GM18909 (cell line): ENCODE measurements around the gene SLC7A10.

Source experiments
- ATAC-seq: cut with Tn5 transposase; IDR thresholded peaks from one replicate; pipeline ENCODE4 v1.9.1; 2021; ENCODE audit warnings: mild to moderate bottlenecking; ENCODE audit not compliant: unreplicated experiment, poor library complexity

Gene SLC7A10

DNA sequence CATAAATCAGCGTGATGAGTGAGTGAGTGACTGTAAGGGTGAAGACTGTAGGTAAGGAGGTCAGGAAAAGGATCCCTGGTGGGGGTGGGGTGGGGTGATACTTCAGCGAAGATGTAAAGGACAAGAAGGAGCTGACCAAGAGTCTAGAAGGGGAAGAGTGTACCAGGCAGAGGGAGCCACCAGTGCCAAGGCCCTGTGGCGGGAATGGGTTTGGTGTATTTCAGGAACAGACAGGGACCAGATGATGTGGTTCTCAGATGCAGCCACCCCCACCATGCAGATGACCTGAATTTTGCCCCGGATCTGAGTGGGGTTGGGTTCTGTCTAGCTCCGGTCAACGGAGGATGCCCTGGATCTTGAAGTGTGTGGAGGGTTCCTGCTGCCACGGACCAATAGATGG is 30.1 kb upstream of the SLC7A10 start:
- ATAC-seq, result no peak

DNA sequence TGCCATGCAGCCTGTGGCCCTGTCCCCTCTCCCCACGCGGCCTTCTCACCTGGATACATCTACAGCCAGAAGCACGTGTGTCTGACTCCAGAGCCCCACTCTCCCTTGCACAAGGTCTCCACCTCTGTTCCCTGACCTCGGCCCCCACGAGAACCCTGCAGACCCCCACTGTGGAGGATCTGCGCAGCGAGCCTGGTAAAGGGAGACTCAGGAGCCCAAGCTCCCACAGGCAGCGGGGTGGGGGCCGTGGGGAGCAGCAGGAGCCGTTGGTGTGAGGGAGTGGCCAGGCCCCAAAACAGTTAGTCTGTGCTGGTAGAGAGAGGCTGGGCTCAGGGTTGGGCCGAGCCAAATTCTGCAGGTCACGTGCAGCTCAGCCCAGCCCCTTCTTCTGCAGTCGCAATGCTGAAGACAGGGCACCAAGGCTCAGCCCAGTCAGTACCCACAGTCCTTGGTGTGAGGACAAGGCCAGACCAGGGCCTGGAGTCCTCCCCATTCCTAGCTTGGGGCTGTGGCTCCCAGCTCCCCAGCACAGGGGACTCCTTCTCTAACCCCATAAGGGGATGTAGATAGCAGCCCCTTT is 28.7 kb upstream of the SLC7A10 start:
- ATAC-seq, result no peak

DNA sequence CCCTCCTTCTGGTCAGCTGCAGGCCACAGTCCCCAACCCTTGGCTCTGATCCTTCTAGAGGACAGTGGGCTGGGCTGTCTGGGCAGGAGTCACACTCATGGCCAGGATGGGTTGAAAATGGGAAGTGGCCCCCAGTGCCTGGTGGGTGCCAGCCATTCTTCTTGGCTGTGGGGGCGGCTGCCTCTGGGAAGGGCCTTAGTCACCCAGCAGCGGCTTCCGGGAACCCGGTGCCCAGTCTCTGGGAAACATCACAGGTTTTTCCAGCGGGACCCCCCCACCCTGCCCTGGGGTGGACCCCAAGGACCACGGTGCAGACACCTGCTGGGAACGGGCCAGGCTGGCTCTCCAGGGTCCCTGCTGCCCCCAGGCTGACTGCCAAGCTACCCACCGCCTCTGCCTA is 27.3 kb upstream of the SLC7A10 start:
- no peak for ATAC-seq

DNA sequence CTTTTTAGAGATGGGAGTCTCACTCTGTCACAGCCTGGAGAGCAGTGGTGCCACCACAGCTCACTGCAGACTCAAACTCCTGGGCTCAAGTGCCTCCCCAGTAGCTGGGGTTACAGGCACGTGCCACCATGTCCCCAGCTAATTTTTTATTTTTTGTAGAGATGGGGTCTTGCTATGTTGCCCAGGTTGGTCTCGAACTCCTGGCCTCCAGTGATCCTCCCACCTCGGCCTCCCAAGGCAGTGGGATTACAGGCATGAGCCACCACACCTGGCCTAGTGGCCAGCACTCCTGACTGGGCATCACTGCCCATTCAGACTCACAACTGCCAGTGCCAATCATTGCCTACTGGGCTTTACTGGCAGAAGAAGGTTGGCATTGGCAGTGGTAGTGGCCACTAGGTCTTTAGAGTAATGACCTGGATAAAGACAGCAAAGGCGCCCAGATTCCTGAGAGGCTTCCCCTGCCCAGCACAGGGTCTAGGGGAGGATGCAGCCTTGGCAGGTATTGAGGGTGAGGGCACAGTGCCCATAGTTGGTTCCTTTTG is 26.8 kb upstream of the SLC7A10 start:
- no peak for ATAC-seq

DNA sequence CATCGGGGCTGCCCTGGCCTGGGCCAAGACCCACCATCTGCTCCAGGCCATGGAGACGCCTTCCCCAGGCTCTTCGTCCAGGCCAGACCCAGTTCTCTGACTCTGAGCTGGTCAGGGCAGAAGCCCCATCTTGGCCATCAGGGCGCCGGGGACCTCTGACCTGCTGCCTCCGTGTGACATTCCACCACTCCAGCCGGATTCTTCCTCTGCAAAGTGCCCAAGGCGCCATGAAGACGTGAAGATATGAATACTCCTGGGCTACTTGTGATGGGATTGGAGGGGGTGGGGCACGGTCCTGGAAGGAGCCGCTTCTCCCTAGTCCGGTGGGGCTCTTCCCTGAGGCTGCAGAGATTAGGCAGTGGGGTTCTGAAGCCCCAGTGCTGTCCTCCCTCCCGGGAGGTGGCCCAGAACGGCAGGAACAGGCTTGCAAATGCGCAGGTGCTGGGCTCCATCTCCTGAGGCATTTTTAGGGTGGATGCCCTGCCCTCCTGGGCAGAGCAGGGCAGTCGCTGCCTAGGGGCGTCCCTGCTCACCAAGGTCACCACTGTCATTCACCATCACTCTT is 26.0 kb upstream of the SLC7A10 start:
- ATAC-seq, result no peak

DNA sequence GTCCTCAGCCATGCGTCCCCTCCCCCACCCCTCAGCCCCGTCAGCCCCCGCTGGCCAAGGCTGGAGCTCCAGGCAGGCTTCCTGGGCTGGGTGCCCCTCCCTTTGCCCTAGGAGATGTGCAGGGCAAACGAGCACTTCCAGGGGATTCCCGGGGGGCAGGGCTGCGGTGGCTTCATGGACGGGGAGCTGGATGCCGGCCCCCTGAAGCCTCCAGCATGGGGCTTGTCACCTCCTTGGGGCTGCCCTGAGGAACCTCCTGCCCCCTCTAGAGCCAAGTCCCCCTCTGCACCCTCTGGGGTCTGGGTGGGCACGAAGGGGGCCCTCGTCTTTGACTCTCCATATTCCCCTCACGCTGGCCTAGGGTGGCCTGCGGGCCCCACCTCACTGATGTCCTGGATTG is 25.4 kb upstream of the SLC7A10 start:
- ATAC-seq, result no peak

DNA sequence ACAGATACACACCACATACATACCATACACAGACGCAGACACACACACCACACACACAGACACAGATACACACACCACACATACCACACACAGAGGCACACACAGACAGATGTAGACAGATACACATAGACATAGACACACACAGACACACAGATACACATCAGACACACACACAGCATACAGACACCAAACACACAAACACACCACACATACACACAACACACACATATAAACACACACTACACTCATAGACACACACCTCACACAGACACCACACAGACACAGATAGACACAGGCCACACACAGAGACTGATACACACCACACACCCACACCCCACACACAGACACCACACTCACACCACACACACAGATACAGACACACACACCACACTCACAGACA is 24.9 kb upstream of the SLC7A10 start:
- ATAC-seq, result no peak

GRCh38 chr19:33249740-33250366 is 24.2 kb upstream of the SLC7A10 start:
- no peak for ATAC-seq

DNA sequence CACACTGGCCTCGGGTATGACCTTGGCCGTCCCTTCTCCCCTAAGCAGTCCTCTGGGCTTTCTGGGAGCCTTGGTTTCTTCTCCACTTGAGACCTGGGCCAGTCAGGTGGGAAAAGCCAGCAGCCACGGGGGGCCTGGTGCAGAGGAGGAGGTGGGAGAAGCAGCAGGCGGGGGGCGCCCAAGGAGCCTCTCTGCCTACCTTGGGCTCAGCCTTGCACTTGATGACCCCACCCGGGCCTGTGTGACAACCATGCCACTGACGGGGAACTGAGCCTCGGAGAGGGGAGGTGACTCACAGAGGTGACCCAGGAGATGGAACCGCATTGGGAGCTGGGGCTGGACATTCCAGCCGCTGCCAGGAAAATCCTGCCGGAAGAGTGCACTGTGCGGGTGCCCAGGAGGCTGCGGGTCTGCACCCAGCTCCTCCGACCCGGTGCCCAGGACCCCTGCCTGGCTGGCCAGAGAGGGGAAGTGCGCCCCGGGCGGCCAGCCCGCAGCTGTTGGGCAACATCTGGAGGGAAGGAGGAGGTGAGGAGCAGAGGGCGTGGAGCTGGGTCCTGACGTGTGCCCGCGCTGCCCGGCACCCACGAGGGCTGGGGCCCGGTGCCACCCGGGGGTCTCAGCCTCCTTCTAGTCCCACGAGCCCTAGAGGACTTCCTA is 23.4 kb upstream of the SLC7A10 start:
- no peak for ATAC-seq

GRCh38 chr19:33248553-33248953 is 22.9 kb upstream of the SLC7A10 start:
- ATAC-seq, result no peak

GRCh38 chr19:33248104-33248503 is 22.5 kb upstream of the SLC7A10 start:
- ATAC-seq, result no peak

GRCh38 chr19:33247441-33247819 is 21.8 kb upstream of the SLC7A10 start:
- ATAC-seq, result no peak

DNA sequence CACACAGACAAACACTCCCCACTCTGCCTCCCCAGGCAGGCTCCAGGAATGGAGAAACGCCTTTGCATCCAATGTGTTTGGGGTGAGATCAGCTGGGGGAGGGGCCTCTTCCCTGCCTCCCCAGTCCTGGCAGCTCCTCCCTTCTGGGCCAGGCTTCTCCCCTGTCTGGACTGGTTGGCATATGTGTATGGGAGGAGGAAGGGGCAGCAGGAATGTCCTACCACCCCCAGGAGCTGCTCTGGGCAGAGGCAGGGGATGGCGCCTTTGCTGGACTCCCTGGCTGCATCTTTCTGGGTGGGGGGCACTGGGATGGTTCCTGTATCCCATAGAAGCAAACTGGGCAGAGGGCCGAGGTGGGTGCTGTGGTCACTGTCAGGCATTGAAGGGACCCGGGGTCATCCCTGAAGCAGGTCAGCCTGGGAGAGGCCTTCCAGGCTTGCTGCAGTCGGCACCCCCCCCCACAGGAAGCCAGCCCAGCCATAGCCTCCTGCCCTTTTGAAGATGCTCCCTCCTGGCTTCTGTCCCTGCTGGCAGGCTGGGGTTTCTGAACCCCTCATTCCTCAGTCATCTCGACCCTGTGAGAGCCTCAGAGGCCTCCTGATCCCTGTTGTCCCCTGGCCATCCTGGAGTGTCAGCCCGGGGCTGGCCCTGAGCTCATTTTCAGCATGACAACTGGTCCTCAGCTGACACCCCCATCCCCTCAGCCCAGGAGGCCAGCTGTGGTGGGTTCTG is 21.2 kb upstream of the SLC7A10 start:
- ATAC-seq, result no peak

DNA sequence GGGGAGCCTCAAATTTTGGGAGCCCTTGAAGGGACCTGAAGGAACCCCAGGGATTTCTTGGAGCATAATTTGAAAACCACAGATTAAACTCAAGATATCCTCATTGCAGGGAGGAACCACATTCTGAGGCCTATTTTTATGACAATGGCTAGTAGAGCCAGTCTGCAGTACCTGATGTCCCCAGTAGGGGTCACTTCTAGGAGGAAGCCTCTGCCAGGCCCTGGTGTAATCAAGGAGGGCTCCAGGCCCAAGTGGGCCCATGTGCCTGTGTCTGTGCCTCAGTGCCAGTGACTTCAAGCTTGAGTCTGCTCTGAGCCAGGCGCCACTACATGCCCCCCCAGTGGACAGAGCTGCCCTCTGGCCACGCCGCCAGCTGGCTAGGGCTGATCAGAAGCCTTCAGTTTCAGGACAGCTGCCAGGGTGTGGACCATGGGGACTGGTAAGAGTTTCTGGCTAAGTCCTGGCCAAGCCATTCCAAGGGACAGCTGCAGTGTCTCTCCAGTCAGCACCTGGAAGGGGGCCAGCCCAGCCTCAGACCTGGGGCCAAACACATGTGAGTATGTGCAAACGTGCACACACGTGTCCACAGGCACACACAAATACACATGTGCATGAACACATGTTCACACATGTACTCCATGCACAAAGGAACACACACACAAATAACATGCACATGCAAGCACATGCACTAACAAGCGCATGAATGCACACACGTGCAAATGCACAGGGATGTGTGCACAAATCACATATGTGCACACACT is 20.5 kb upstream of the SLC7A10 start:
- no peak for ATAC-seq

DNA sequence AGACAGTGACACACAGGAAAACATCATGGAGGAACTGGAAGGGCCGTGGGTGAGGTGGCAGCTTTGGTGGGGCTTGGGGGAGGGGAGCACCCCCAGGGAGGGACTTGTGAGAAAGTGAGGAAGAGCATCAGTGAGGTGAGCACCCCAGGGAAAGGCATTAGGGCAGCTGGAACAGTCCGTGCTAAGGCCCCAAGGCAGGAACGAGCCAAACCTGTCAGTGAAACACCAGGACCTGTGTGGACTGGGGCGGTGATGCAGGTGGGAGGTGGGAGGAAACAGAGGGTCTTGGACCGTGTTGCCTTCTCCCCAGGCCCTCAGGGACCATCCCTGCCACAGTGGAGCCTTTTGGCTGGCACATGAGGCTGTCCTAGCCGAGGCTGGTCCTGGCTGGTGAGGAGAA is 17.3 kb upstream of the SLC7A10 start:
- no peak for ATAC-seq

GRCh38 chr19:33242131-33242530 is 16.5 kb upstream of the SLC7A10 start:
- no peak for ATAC-seq

- no peak for ATAC-seq
Observed at GRCh38 chr19:33241530-33242101, 16.0 kb upstream of the SLC7A10 start.

DNA sequence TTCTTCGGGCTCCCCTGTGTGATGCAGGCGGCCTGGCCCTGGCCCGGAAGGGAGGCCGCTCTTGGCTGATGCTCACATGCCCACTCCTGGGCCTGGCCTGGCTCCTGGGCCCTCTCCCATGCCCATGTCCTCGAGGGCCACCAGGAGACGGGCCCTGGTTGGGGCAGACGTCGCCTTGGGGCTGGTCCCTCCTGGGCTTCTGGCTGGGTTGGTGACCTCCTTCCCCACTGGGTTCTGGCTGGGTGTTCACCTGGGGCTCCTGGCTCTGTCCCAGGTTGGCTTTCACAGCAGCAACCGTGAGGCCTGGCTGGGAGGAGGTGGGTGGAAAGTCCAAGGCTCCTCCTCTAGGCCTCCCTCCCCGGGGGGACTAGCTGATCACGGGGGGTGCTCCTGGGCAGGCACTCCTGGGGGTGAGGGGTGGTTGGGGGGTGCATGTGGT is 15.5 kb upstream of the SLC7A10 start:
- ATAC-seq, result no peak

- no peak for ATAC-seq
Observed at GRCh38 chr19:33240181-33240771, 14.6 kb upstream of the SLC7A10 start.
